Thoracic aorta (tissue), 2 donors: ENCODE measurements around the gene KLRF2. TPM values are rescaled to one million over a fixed set of nuclear protein-coding genes. Genes with fewer than 3 reads are reported as not detected.
A peak's percentile ranks its signal among the peaks of the same experiment; 100 is the strongest.
"Not testable (repeated sequence)": the region's sequence is repeated elsewhere in the genome, so short reads cannot be mapped to it uniquely, and the experiment has no call there.

Experiments
- ATAC-seq: fragments of 150-250 bp; one replicate; pipeline ENCODE4 v1.8.0; 2017; ENCODE audit warnings: low read depth; ENCODE audit not compliant: insufficient number of reproducible peaks, low FRiP score
- DNase-seq: peaks from one replicate; pipeline ENCODE4 v3.0.0-alpha.2; 2020; ENCODE audit warnings: low spot score
- H3K27ac ChIP-seq, 2 donors: fragments of 200-600 bp; sonication (generic); 1 replicate in 1 of 2; 2 replicates in 1 of 2; pipeline ENCODE4 v1.5.1; 2016; ENCODE audit warnings: mild to moderate bottlenecking in 2 of 2, moderate library complexity in 2 of 2
- H3K27me3 ChIP-seq: fragments of 200-600 bp; sonication (generic); replicated peaks from 2 replicates; pipeline ENCODE4 v1.6.0; 2016; ENCODE audit warnings: mild to moderate bottlenecking; ENCODE audit not compliant: insufficient read depth
- H3K36me3 ChIP-seq: fragments of 200-600 bp; sonication (generic); one replicate; pipeline ENCODE4 v1.5.1; 2016
- H3K4me1 ChIP-seq, 2 donors: fragments of 200-600 bp; sonication (generic); 1 replicate in 1 of 2; 2 replicates in 1 of 2; pipeline versions ENCODE4 v1.5.1 to v1.6.0; 2016; ENCODE audit warnings: low read depth in 2 of 2, mild to moderate bottlenecking in 1 of 2; ENCODE audit not compliant: control insufficient read depth in 1 of 2
- H3K4me3 ChIP-seq: fragments of 200-600 bp; sonication (generic); 2 replicates; pipeline ENCODE4 v1.5.1; 2016; ENCODE audit warnings: mild to moderate bottlenecking
- H3K9me3 ChIP-seq: fragments of 200-600 bp; sonication (generic); 2 replicates; pipeline ENCODE4 v1.5.1; 2016
- CTCF ChIP-seq: fragments of 200-600 bp; sonication (generic); IDR thresholded peaks from one replicate; pipeline ENCODE4 v1.5.1; 2019; ENCODE audit warnings: antibody characterized with exemption
- total RNA-seq, 2 donors: library from RNA; depleted of rRNA; stranded (reverse); fragments of >200 nt; gene quantifications; one replicate each; pipeline versions ENCODE4 v1.1.0 to v1.2.3, GENCODE V29; 2016

Gene KLRF2
- total RNA-seq, 2 donors from 2014 or later, result not detected

DNA sequence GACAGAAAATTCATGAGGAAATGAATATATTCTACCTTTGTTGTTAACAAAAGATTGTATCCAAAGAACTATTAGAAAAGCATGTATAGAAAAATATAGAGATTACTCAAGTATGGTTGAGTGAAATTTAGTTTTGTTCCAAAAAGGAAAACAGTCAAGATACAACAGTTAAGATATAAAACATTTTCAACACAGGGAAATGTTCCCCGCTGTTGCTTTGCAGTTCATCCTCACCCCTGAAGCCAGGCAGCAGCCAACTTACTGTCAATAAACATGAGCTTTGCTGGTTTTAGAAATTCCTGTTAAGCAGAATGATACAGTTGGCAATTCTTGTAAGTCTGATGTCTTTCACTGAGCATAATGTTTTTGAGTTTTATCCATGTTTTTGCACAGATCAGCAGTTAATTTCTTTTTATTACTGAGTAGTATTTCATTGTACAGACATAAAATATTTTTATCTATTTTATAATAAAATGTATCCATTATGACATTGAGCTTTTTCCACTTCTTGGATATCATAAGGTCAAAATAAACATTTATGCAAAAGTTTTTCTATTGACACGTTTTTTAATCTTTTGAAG is 10.9 kb upstream of the KLRF2 start:
- no peak for TF ChIP-seq CTCF
- DNase-seq (no peak), ATAC-seq (no peak)
- no peaks in the 10 kb centered on the region for H3K9me3 ChIP-seq
- peak overlapping the region in 1 of 2 donors; percentile 53 for H3K27ac ChIP-seq
- peak overlapping the region; percentile 62 for H3K4me3 ChIP-seq
- peaks cover 0 to 5% of the 10 kb centered on the region in 2 donors for H3K4me1 ChIP-seq
- H3K36me3 ChIP-seq, result no peaks in the 10 kb centered on the region
- H3K27me3 ChIP-seq, result no peaks in the 10 kb centered on the region

- Histone ChIP-seq H3K4me1 (peaks cover 0 to 5% of the 10 kb centered on the region in 2 donors), H3K27ac (no peak overlapping the region), H3K36me3 (no peaks in the 10 kb centered on the region), H3K27me3 (no peaks in the 10 kb centered on the region), H3K4me3 (no peak overlapping the region), H3K9me3 (no peaks in the 10 kb centered on the region)
- ATAC-seq (no peak), DNase-seq (no peak)
- TF ChIP-seq CTCF, result no peak
These were observed 9.1 kb upstream of the KLRF2 start for GRCh38 chr12:9872162-9872561.

DNA sequence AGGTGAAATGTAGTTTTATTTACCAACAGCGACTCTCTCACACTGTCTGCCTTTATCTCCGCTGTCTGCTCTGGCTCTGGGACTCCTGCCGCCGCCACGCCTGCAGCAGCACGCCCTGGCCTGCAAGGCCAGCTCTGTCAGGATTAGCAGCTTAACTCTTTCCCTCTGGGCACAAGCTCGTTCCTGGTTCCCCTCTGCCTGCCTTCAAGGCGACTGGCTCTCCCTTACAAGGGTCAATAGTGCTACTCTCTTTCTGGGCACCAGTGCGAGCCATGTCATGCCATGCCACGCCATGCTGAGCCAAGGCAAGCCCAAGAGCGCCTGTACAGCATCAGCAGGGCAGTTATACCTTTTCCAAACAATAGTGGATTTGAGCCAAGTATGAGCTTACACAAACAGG is 8.5 kb upstream of the KLRF2 start:
- H3K27ac ChIP-seq, result no peak overlapping the region

DNA sequence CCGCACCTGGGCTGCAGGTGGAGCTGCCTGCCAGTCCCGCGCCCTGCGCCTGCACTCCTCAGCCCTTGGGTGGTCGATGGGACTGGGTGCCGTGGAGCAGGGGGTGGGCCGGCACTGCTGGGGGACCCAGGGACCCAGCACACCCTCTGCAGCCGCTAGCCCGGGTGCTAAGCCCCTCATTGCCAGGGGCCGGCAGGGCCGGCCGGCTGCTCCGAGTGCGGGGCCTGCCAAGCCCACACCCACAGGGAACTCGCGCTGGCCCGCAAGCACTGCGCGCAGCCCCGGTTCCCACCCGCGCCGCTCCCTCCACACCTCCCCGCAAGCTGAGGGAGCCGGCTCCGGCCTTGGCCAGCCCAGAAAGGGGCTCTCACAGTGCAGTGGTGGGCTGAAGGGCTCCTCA is 5.2 kb upstream of the KLRF2 start:
- not testable (repeated sequence) for H3K9me3 ChIP-seq, DNase-seq, H3K36me3 ChIP-seq, ATAC-seq, H3K27me3 ChIP-seq, H3K4me3 ChIP-seq, H3K4me1 ChIP-seq, H3K27ac ChIP-seq

More for the DNA sequence above, 8.5 kb upstream of the KLRF2 start:
- ATAC-seq (no peak), DNase-seq (no peak)
- peaks cover 0 to 5% of the 10 kb centered on the region in 2 donors for H3K4me1 ChIP-seq
- H3K9me3 ChIP-seq, result no peaks in the 10 kb centered on the region
- no peaks in the 10 kb centered on the region for H3K36me3 ChIP-seq
- TF ChIP-seq CTCF, result no peak
- no peaks in the 10 kb centered on the region for H3K27me3 ChIP-seq
- no peak overlapping the region for H3K4me3 ChIP-seq

DNA sequence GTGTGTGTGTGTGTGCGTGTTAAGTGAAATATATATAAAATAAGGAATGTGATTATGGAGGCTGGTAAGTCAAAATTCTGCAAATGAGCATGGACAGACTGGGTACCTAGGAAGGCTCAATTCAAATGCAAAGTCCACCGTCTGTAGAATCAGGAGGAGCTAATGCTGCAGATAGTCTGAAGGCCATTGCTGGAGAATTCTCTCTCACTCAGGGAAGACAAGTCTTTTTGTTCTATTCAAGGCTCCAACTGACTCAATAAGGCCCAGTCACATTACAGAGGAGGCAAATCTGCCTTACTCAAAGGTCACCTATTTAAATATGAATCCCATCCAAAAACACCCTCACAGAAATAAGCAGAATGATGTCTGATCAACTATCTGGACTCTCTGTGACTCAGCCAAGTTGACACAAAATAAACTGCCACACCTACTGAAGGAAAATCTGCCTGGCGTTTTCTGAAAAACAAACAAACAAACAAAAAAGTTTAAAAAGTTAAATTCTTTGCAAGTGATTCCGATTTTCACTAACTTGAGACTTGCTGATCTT is 684 bp upstream of the KLRF2 start:
- Histone ChIP-seq H3K27me3 (no peaks in the 10 kb centered on the region), H3K9me3 (no peaks in the 10 kb centered on the region), H3K36me3 (no peaks in the 10 kb centered on the region), H3K4me1 (no peaks in the 10 kb centered on the region), H3K4me3 (no peak overlapping the region), H3K27ac (no peak overlapping the region)
- ATAC-seq (no peak), DNase-seq (no peak)
- TF ChIP-seq CTCF, result no peak

- TF ChIP-seq CTCF, result no peak
- no peak for ATAC-seq
These were observed 699 bp downstream of the KLRF2 start for GRCh38 chr12:9881988-9882387.

More at GRCh38 chr12:9881988-9882387, 699 bp downstream of the KLRF2 start:
- Histone ChIP-seq H3K27ac (no peak overlapping the region), H3K36me3 (no peaks in the 10 kb centered on the region), H3K4me1 (no peaks in the 10 kb centered on the region), H3K9me3 (no peaks in the 10 kb centered on the region), H3K27me3 (no peaks in the 10 kb centered on the region), H3K4me3 (no peak overlapping the region)
- DNase-seq, result no peak
